Measurements from ENCODE around the gene P2RY6.

Gene P2RY6

DNA sequence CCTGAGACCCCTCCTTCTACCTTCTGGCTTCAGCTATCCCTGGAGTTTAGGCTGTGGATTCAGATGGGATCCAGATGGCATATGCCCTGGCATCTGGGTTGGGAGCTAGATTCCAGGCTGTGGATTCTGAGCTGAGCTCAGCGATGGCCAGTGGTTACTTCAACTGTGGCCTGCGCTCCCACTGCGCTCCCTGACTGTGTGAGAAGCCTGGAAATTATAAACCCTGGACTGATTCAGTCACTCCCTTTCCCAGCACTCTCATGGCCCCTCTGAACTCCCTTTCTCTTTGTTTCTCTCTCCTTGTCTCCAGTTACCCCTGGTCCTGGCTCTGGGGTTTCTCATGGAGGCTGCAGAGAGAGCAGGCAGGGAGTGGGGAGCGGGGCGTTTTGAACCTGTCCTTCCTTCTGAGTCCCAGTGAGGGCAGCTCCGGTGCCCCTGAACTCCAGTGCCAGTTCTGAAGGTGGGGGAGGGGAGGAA, 40.8 kb downstream of the P2RY6 start:
- peaks cover 10% of the 10 kb centered on the region; the same call in 1 of the 2 replicates for H3K79me2 ChIP-seq (ENCODE audit: insufficient read depth, low read length)
- H3K9me2 ChIP-seq (replicated peaks; ENCODE audit: low read depth, low read length), result no peaks in the 10 kb centered on the region
- H3K36me3 ChIP-seq (ENCODE audit: insufficient read depth, low read length), result no peaks in the 10 kb centered on the region
- peak overlapping the region; percentile 39 for H3K4me3 ChIP-seq (ENCODE audit: low read length, poor library complexity, severe bottlenecking)
- no peaks in the 10 kb centered on the region for H4K20me1 ChIP-seq (ENCODE audit: insufficient read depth, low read length, poor library complexity, severe bottlenecking)
- H3K4me2 ChIP-seq (ENCODE audit: low read depth, low read length, poor library complexity, severe bottlenecking), result peak overlapping the region; percentile 68
- peaks cover 64% of the 10 kb centered on the region for H3K4me1 ChIP-seq (ENCODE audit: insufficient read depth, low read length, poor library complexity, severe bottlenecking)
- H3K9me3 ChIP-seq (ENCODE audit: insufficient read depth, low read depth, low read length), result no peaks in the 10 kb centered on the region
- H2AFZ ChIP-seq (ENCODE audit: low read length), result no peak overlapping the region
- H3K9ac ChIP-seq (ENCODE audit: low read depth, low read length, poor library complexity, severe bottlenecking), result peak overlapping the region; percentile 70
- no peaks in the 10 kb centered on the region for H3K27me3 ChIP-seq (ENCODE audit: insufficient read depth, low read length, poor library complexity, severe bottlenecking)
- TF ChIP-seq EZH2phosphoT487 (IDR thresholded peaks at IDR 0.05; ENCODE audit: borderline replicate concordance) (no peak), CTCF (conservative IDR thresholded peaks at IDR 0.05; ENCODE audit: low read length) (no peak)
- H3F3A ChIP-seq (ENCODE audit: low read depth), result 0 out of 2 replicates have a peak, but pooled peaks cover 8% of the 10 kb centered on the region

- Histone ChIP-seq H3K27me3 (ENCODE audit: insufficient read depth, low read length, poor library complexity, severe bottlenecking) (no peaks in the 10 kb centered on the region), H3K4me2 (ENCODE audit: low read depth, low read length, poor library complexity, severe bottlenecking) (peak overlapping the region; percentile 68), H3K79me2 (ENCODE audit: insufficient read depth, low read length) (peaks cover 10% of the 10 kb centered on the region; the same call in 1 of the 2 replicates), H3K4me1 (ENCODE audit: insufficient read depth, low read length, poor library complexity, severe bottlenecking) (peaks cover 65% of the 10 kb centered on the region), H2AFZ (ENCODE audit: low read length) (no peak overlapping the region), H3K9me3 (ENCODE audit: insufficient read depth, low read depth, low read length) (no peaks in the 10 kb centered on the region), H3K9ac (ENCODE audit: low read depth, low read length, poor library complexity, severe bottlenecking) (peak overlapping the region; percentile 70), H3K9me2 (replicated peaks; ENCODE audit: low read depth, low read length) (no peaks in the 10 kb centered on the region), H4K20me1 (ENCODE audit: insufficient read depth, low read length, poor library complexity, severe bottlenecking) (no peaks in the 10 kb centered on the region), H3K4me3 (ENCODE audit: low read length, poor library complexity, severe bottlenecking) (peak overlapping the region; percentile 39), H3K36me3 (ENCODE audit: insufficient read depth, low read length) (no peaks in the 10 kb centered on the region), H3F3A (ENCODE audit: low read depth) (0 out of 2 replicates have a peak, but pooled peaks cover 8% of the 10 kb centered on the region)
- TF ChIP-seq CTCF (conservative IDR thresholded peaks at IDR 0.05; ENCODE audit: low read length) (no peak), EZH2phosphoT487 (IDR thresholded peaks at IDR 0.05; ENCODE audit: borderline replicate concordance) (no peak)
Measured at GRCh38 chr11:73313652-73314051, 41.5 kb downstream of the P2RY6 start.

DNA sequence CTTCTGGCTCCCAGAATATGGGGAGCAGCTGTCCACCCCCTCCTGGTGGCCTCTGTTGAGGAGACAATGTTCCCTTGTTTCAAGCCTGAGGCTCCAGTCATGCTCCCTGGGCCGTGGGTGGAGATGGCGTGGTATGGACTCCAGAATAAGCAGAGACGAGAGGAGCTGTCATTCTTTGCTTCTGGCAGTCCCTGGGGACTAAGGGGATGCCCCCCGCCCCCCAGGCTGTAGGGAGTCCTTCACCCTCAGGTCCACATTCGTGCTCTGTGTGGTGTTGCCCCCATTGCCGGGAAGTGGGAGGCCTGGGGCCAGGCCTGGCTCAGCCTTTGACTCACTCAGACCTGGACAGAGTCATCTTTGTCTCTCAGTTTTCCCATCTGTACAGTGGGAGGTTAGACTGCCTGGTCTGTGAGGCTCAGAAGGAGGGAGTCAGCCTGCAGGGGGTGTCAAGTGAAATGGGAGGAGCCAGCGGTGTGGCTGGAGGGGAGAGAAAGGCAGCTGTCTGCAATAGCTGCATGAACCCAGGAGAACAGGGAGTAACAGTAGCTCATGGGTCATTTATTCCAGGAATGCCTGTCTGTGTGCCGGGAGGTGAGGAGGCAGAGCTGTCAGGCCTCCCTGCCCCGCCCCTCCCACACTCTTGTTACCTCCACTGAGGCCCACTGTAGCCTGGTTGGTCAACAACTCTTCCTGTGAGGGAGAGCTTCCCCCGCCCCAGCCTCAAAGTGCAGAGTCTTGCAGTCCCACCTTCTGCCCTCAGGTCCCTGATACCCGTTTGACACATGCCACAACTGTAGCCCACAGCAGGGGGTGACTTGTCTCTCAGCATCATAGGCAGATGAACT, 42.2 kb downstream of the P2RY6 start:
- H3K4me3 ChIP-seq (ENCODE audit: low read length, poor library complexity, severe bottlenecking), result peak overlapping the region; percentile 39
- H3K9me3 ChIP-seq (ENCODE audit: insufficient read depth, low read depth, low read length), result no peaks in the 10 kb centered on the region
- no peaks in the 10 kb centered on the region for H3K36me3 ChIP-seq (ENCODE audit: insufficient read depth, low read length)
- no peak for TF ChIP-seq CTCF (conservative IDR thresholded peaks at IDR 0.05; ENCODE audit: low read length)
- no peak for TF ChIP-seq EZH2phosphoT487 (IDR thresholded peaks at IDR 0.05; ENCODE audit: borderline replicate concordance)
- H3K4me2 ChIP-seq (ENCODE audit: low read depth, low read length, poor library complexity, severe bottlenecking), result peak overlapping the region; percentile 68
- no peaks in the 10 kb centered on the region for H3K9me2 ChIP-seq (replicated peaks; ENCODE audit: low read depth, low read length)
- no peaks in the 10 kb centered on the region for H4K20me1 ChIP-seq (ENCODE audit: insufficient read depth, low read length, poor library complexity, severe bottlenecking)
- no peak overlapping the region for H2AFZ ChIP-seq (ENCODE audit: low read length)
- H3K27me3 ChIP-seq (ENCODE audit: insufficient read depth, low read length, poor library complexity, severe bottlenecking), result no peaks in the 10 kb centered on the region
- peaks cover 65% of the 10 kb centered on the region for H3K4me1 ChIP-seq (ENCODE audit: insufficient read depth, low read length, poor library complexity, severe bottlenecking)
- peaks cover 10% of the 10 kb centered on the region; the same call in 1 of the 2 replicates for H3K79me2 ChIP-seq (ENCODE audit: insufficient read depth, low read length)
- H3K9ac ChIP-seq (ENCODE audit: low read depth, low read length, poor library complexity, severe bottlenecking), result peak overlapping the region; percentile 70
- H3F3A ChIP-seq (ENCODE audit: low read depth), result 0 out of 2 replicates have a peak, but pooled peaks cover 8% of the 10 kb centered on the region
